Measurements from ENCODE around the gene PTPN2. TPM values are rescaled to one million over a fixed set of nuclear protein-coding genes. Genes with fewer than 3 reads are reported as not detected.

The PTPN2 gene
- total RNA-seq, 1 experiment from 2014 or later, result 59.8 TPM

GRCh38 chr18:12849548-12849947 lies 34.5 kb downstream of the PTPN2 start:
- intact Hi-C loops (cut with micrococcal nuclease), result no loop called here
- DNase-seq, result peak; percentile 46
- Histone ChIP-seq H2AFZ (ENCODE audit: low read length) (no peak overlapping the region), H3K4me2 (ENCODE audit: low read length) (no peak overlapping the region), H3K9ac (ENCODE audit: low read length) (no peak overlapping the region), H4K20me1 (ENCODE audit: low read length) (0 out of 2 replicates have a peak, but pooled peaks cover 4% of the 10 kb centered on the region), H3K27me3 (ENCODE audit: low read length) (no peaks in the 10 kb centered on the region), H3K4me1 (ENCODE audit: insufficient read depth, low read length) (peaks cover 9% of the 10 kb centered on the region; the same call in 1 of the 2 replicates), H3F3A (ENCODE audit: low read length, unreplicated experiment) (no peaks in the 10 kb centered on the region), H3K36me3 (ENCODE audit: low read depth, low read length) (peaks cover 28% of the 10 kb centered on the region), H3K79me2 (ENCODE audit: low read length) (peaks cover 44% of the 10 kb centered on the region), H3K27ac (ENCODE audit: low read length) (no peak overlapping the region), H3K9me2 (replicated peaks; ENCODE audit: low read length) (no peaks in the 10 kb centered on the region), H3K9me3 (ENCODE audit: low read length) (no peaks in the 10 kb centered on the region), H3K4me3 (ENCODE audit: low read length) (no peak overlapping the region)
- CTCF ChIA-PET, result no interaction called here
- no peak for TF ChIP-seq CTCF (conservative IDR thresholded peaks at IDR 0.05; ENCODE audit: low read depth, low read length)
- TF ChIP-seq EZH2 (IDR thresholded peaks at IDR 0.05; ENCODE audit: low read length, unreplicated experiment), result no peak
- TF ChIP-seq EZH2phosphoT487 (IDR thresholded peaks at IDR 0.05; ENCODE audit: borderline replicate concordance, low read length), result no peak
- POLR2A ChIA-PET (ENCODE audit: unreplicated experiment), result no interaction called here
- no peak for ATAC-seq
- BruUV-seq (replicated peaks), result no TSS peak

GRCh38 chr18:12848405-12848804 lies 35.6 kb downstream of the PTPN2 start:
- H3K4me3 ChIP-seq (ENCODE audit: low read length), result no peak overlapping the region
- ChIA-PET CTCF (no interaction called here), POLR2A (ENCODE audit: unreplicated experiment) (no interaction called here)
- H3K79me2 ChIP-seq (ENCODE audit: low read length), result peaks cover 44% of the 10 kb centered on the region
- intact Hi-C loops (cut with micrococcal nuclease), result no loop called here
- H3K27me3 ChIP-seq (ENCODE audit: low read length), result no peaks in the 10 kb centered on the region
- no peak overlapping the region for H3K27ac ChIP-seq (ENCODE audit: low read length)
- H3K9ac ChIP-seq (ENCODE audit: low read length), result no peak overlapping the region
- H3K4me1 ChIP-seq (ENCODE audit: insufficient read depth, low read length), result peaks cover 9% of the 10 kb centered on the region; the same call in 1 of the 2 replicates
- no peaks in the 10 kb centered on the region for H3K9me3 ChIP-seq (ENCODE audit: low read length)
- H2AFZ ChIP-seq (ENCODE audit: low read length), result no peak overlapping the region
- DNase-seq (no peak), ATAC-seq (no peak)
- H4K20me1 ChIP-seq (ENCODE audit: low read length), result 0 out of 2 replicates have a peak, but pooled peaks cover 4% of the 10 kb centered on the region
- no peak for TF ChIP-seq EZH2 (IDR thresholded peaks at IDR 0.05; ENCODE audit: low read length, unreplicated experiment)
- TF ChIP-seq EZH2phosphoT487 (IDR thresholded peaks at IDR 0.05; ENCODE audit: borderline replicate concordance, low read length), result no peak
- TF ChIP-seq CTCF (conservative IDR thresholded peaks at IDR 0.05; ENCODE audit: low read depth, low read length), result no peak
- no TSS peak for BruUV-seq (replicated peaks)
- peaks cover 25% of the 10 kb centered on the region for H3K36me3 ChIP-seq (ENCODE audit: low read depth, low read length)
- no peaks in the 10 kb centered on the region for H3K9me2 ChIP-seq (replicated peaks; ENCODE audit: low read length)
- no peaks in the 10 kb centered on the region for H3F3A ChIP-seq (ENCODE audit: low read length, unreplicated experiment)
- no peak overlapping the region for H3K4me2 ChIP-seq (ENCODE audit: low read length)

- Histone ChIP-seq H3K9me3 (ENCODE audit: low read length) (no peaks in the 10 kb centered on the region), H3K4me1 (ENCODE audit: insufficient read depth, low read length) (peaks cover 8% of the 10 kb centered on the region), H3K4me2 (ENCODE audit: low read length) (no peak overlapping the region), H3K36me3 (ENCODE audit: low read depth, low read length) (peaks cover 31% of the 10 kb centered on the region), H3K9me2 (replicated peaks; ENCODE audit: low read length) (no peaks in the 10 kb centered on the region), H4K20me1 (ENCODE audit: low read length) (0 out of 2 replicates have a peak, but pooled peaks cover 4% of the 10 kb centered on the region), H3F3A (ENCODE audit: low read length, unreplicated experiment) (no peaks in the 10 kb centered on the region), H3K27me3 (ENCODE audit: low read length) (no peaks in the 10 kb centered on the region), H3K4me3 (ENCODE audit: low read length) (no peak overlapping the region), H3K79me2 (ENCODE audit: low read length) (peaks cover 60% of the 10 kb centered on the region), H3K9ac (ENCODE audit: low read length) (no peak overlapping the region), H2AFZ (ENCODE audit: low read length) (no peak overlapping the region), H3K27ac (ENCODE audit: low read length) (no peak overlapping the region)
- DNase-seq (no peak), ATAC-seq (no peak)
- ChIA-PET POLR2A (ENCODE audit: unreplicated experiment) (no interaction called here), CTCF (no interaction called here)
- intact Hi-C loops (cut with micrococcal nuclease), result no loop called here
- no TSS peak for BruUV-seq (replicated peaks)
- no peak for TF ChIP-seq CTCF (conservative IDR thresholded peaks at IDR 0.05; ENCODE audit: low read depth, low read length)
- TF ChIP-seq EZH2phosphoT487 (IDR thresholded peaks at IDR 0.05; ENCODE audit: borderline replicate concordance, low read length), result no peak
- no peak for TF ChIP-seq EZH2 (IDR thresholded peaks at IDR 0.05; ENCODE audit: low read length, unreplicated experiment)
These were observed 39.6 kb downstream of the PTPN2 start for GRCh38 chr18:12844391-12844790.
